Measurements from ENCODE around the gene POU2F1.

- TF ChIP-seq ZNF138 (tag by site-specific recombination; IDR thresholded peaks at IDR 0.05; ENCODE audit: borderline replicate concordance) (no peak), ZNF174 (tag by site-specific recombination; IDR thresholded peaks at IDR 0.05) (no peak), ZNF660 (tag by site-specific recombination; IDR thresholded peaks at IDR 0.05) (no peak), CTCF (tag by site-specific recombination; IDR thresholded peaks at IDR 0.05) (peak; percentile 60; the same call in 1 of the 2 replicates), ZNF670 (tag by site-specific recombination; IDR thresholded peaks at IDR 0.05; ENCODE audit: low read depth) (no peak), ZNF302 (tag by site-specific recombination; IDR thresholded peaks at IDR 0.05; ENCODE audit: low read depth) (no peak), ZSCAN5A (tag by site-specific recombination; IDR thresholded peaks at IDR 0.05) (no peak), ZNF639 (tag by site-specific recombination; IDR thresholded peaks at IDR 0.05) (no peak), ZFP37 (tag by site-specific recombination; IDR thresholded peaks at IDR 0.05) (no peak), ZNF664 (tag by site-specific recombination; IDR thresholded peaks at IDR 0.05) (no peak), ZNF221 (tag by site-specific recombination; IDR thresholded peaks at IDR 0.05; ENCODE audit: borderline replicate concordance) (no peak), ZNF677 (tag by site-specific recombination; IDR thresholded peaks at IDR 0.05) (no peak), YY1 (tag by site-specific recombination; IDR thresholded peaks at IDR 0.05) (no peak)
- TF ChIP-seq, protein P1, sequence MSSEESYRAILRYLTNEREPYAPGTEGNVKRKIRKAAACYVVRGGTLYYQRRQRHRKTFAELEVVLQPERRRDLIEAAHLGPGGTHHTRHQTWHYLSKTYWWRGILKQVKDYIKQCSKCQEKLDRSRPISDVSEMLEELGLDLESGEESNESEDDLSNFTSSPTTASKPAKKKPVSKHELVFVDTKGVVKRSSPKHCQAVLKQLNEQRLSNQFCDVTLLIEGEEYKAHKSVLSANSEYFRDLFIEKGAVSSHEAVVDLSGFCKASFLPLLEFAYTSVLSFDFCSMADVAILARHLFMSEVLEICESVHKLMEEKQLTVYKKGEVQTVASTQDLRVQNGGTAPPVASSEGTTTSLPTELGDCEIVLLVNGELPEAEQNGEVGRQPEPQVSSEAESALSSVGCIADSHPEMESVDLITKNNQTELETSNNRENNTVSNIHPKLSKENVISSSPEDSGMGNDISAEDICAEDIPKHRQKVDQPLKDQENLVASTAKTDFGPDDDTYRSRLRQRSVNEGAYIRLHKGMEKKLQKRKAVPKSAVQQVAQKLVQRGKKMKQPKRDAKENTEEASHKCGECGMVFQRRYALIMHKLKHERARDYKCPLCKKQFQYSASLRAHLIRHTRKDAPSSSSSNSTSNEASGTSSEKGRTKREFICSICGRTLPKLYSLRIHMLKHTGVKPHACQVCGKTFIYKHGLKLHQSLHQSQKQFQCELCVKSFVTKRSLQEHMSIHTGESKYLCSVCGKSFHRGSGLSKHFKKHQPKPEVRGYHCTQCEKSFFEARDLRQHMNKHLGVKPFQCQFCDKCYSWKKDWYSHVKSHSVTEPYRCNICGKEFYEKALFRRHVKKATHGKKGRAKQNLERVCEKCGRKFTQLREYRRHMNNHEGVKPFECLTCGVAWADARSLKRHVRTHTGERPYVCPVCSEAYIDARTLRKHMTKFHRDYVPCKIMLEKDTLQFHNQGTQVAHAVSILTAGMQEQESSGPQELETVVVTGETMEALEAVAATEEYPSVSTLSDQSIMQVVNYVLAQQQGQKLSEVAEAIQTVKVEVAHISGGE (tag by site-specific recombination; conservative IDR thresholded peaks at IDR 0.05; ENCODE audit: low read depth): no peak
Measured at GRCh38 chr1:167401260-167401873, 180.7 kb downstream of the POU2F1 start.

All from HEK293 (cell line).